Activated CD4-positive, alpha-beta T cell treated with anti-CD3 and anti-CD28 coated beads, Interleukin-2, amount 50 U/mL, for 24 hours (primary cell): ENCODE measurements around the gene PHKB.
A peak's percentile ranks its signal among the peaks of the same experiment; 100 is the strongest.

Source experiments
- DNase-seq, 2 donors: peaks; one replicate each; pipeline ENCODE4 v3.0.0-alpha.2; 2020; ENCODE audit warnings: low read depth in 1 of 2, low spot score in 1 of 2

PHKB gene

DNA sequence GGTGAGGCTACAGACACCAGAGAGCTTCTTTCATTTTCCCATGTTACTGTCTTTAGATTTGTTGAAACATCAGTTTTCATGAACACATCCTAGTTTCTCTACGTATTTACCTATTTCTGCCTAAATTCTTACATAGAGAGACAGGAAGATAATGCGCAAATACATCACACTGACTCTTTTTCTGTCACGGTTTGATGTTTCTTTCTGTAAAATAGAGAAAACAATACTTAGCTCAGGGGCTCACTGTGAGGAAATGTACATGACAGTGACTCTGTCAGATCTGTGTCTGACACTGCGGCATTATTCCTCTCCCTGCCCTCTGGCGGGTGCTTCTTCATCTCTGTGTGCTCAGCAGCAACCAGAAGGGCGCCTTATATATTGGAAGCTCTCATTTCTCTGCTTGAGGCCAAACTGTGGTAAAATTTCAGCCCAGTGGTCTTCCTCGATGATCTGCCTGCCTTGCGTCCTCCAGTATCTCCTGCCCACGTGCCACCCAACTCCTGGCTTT lies 264.1 kb downstream of the PHKB start:
- DNase-seq, result no peak

DNA sequence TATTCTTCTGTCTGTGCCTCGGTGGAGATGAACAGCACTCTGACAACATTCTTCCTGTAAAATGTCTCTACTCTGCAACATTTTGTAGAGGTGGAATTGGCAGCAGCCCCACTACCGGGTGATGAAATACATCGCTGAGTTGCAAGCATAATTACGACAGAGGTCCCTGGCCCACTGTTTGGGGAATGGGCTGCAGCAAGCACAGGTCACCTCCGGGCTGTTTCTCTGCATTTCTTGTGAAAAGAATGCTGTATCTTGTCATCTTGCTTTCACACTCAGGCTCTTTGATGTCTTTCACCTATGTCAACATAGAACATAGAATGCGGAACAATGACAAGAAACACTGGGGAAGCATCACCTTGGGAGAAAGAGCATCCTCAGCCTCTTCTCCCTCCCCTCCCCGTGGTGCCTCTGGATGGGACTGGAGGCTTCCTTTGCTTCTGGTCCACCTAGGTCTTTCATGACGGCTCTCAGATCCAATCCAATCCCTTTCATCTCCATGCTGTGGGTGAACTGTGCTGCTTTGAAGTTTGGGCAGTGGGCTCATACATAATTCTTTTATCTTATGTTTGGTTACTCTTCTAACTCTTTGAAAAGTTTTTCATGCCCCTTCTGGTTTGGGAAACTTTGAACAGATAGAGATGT lies 265.0 kb downstream of the PHKB start:
- no peak for DNase-seq

DNA sequence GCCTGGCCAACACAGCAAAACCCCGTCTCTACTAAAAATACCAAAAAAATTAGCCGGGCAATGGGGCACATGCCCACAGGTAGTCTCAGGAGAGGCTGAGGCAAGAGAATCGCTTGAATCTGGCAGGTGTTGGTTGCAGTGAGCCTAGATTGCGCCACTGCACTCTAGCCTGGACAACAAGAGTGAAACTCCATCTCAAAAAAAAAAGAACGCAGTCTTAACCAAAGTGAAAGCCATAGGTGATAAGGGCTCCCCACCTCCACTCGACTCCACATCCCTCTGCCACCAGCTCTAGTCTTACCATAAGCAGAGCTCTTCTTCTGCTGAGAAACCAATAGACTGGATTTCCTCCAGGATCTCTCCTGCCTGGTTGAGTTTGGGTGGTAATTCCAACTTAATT lies 266.0 kb downstream of the PHKB start:
- no peak for DNase-seq

DNA sequence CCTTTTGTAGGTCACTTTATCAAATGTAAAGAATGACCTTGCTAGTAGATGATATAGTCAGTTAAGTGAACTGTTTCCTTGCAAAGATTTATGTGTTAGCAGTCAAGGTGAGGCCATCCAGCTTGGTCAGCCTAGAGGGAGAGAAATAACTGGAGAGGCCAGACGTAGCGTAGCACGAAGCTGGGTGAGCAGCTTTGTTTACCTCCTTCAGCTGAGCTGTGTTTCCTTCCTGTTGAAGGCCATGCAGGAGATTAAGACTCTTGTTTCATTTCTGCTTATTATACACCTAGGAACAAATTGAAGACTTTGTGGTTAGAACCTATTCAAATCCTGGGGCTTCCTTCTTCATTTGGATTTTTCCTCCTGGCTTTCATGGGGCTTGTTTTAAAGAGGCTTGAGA lies 267.1 kb downstream of the PHKB start:
- DNase-seq, result no peak

DNA sequence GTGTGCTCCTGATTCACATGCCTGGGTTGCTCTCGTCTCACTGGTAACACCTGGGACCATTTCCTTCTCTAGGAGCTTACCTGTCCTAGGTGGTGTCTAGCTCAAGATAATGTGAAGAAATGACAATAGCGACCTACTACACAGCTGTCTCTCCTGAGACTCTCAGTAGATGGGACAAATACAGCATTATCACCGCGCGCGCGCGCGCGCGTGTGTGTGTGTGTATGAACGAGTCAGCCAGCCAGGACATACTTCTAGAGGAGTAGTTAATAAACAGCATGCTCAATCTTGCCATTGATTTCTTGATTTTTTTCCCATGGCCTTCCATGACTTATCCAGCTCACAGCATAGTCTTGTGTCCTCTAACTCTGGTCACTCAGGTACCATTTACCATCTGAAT lies 268.6 kb downstream of the PHKB start:
- DNase-seq, result no peak

DNA sequence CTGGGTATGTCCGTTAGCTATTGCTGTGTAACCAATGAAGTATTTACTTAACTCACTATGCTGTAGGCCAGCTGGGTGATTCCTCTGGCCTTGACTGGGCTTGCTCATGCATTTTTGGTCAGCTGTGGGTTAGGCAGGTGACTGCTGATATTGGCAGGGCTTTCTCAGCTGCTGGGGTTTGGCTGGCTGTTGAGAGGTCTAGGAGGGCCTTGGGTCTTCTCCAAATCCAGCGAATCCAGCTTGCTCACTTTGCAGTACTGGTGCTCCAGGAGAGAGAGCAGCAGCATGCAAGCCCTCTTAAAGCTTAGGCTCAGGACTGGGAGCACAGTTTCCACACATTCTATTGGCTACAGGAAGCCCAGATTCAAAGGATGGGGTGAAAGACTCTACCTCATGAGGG lies 270.1 kb downstream of the PHKB start:
- no peak for DNase-seq

DNA sequence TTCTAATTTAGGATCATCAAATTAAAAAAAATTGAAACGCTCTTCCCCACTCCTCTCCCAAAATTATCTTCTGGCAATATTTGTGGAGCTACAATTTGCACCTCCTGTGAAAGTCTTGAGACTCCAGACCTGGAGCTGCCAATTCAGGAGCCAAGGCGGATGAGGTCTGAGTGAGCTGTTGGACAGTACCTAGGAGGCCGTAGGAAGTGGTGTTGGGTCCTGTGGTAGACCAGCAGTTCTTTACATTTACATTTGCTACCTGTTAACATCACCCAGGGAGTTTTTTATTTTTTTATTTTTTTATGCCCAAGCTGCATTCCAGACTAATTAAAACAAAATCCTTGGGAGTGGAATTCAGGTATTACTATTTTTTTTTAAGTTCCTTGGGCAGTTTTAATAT lies 271.0 kb downstream of the PHKB start:
- no peak for DNase-seq

DNA sequence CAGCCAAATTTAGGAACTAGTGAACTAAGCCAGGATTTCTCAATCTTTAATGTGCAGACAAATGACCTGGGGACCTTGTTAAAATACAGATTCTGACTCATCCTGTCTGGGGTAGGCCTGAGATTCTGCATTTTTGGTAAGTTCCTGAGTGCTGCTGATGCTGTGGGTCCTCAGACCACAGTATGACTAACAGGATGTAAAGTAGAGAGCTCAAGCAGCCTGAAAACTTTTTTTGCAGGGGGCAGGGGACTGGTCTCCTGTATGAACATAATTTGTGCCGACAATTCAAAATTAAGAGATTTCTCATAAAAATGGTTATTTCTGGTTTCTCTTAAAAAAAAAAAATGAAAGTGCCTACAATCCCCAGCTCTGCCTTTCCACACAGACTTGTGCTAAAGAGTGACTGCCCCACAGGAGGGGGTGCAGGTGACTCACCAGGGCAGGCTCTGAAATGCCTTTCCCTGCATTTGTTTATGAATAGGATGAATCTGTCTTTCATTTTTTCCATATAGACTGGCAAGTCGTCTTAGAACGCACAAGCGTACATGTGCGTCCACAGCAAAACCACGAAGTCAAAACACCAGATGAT lies 271.5 kb downstream of the PHKB start:
- peak in 1 of 2 donors; percentile 6 for DNase-seq

DNA sequence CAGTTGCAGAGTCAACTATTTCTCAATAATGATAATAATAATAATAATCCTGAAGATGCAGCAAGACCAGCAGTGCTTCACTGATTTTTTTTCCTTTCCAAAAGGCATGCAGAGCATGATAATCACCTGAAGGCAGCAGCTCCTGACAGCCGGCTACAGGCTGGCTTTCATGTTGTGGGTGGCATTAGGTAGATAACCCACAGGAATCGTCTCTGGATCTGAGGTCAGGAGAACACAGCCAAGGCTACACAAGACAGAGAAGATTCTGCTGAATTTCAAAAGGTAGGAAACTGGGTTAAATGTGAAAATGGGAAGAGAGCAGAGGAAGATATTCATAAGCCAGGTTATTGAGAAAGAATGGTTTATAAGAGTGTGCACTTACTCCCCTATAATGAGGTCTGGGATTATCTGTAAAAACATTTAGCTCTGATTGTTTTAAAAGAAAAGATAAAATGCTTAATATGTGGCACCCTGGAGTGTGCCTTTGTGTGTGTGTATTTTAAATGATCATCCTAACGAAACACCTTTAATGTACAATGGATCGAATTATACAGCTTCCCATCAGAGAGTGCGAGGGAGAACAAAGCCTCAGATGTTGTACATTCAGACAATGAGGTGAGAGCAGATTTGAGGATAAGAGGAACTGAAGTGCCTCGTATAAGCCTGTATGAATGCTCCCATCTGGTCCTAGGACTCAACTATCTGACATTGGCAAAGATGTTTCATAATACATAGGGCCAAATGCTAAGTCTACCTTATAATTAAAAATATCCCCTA lies 273.1 kb downstream of the PHKB start:
- no peak for DNase-seq

DNA sequence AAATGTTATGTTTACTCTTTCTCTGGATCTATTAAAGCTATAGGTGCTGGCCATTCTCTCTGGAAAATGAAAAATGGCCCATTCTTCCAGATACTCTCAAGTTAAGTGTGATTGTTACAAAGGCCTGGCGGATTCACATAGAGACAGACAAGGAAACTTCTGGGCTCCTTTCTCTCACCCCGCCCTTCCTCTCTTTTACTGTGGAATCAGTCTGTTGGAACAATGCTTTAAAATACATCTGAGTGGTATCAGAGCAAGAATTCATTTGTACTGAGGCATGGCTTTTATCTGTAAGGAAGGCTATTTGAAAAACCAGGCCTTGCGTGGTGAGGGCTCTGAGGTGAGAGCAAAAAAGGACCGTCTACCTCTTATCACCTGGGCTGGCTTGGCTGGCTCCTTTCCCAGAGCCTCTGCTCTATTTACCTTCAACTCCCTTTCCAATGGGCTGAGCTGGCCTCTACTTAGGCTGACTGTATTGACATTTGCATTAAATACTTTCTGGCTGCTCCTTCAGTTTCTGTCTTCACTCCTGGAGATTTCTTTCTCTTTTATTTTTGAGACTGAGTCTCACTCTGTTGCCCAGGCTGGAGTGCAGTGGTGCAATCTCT lies 274.0 kb downstream of the PHKB start:
- no peak for DNase-seq

DNA sequence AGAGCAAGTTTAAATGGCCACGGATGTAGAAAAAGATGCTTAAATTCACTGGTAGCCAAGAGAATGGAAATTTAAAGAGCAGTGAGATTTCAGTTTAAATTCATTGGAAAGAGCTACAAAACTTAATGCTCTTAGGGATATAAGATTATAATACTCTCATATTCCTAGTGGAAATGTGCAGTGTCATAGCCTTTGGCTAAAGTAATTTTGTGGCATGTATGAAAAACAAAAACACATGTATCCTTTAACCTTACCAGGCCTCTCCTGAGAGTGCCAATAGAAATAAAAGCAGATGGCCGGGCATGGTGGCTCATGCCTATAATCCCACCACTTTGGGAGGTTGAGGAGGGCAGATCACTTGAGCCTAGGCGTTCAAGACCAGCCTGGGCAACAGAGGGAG lies 289.2 kb downstream of the PHKB start:
- DNase-seq, result no peak
